Measurements from ENCODE around the gene ZNF280C. TPM values are rescaled to one million over a fixed set of nuclear protein-coding genes. Genes with fewer than 3 reads are reported as not detected.

The ZNF280C gene
- total and polyA plus RNA-seq, 2 of the 13 experiments (the other 11 are each of a cell fraction or from before 2014, with no cell fraction given): 3.0 to 3.3 TPM

DNA sequence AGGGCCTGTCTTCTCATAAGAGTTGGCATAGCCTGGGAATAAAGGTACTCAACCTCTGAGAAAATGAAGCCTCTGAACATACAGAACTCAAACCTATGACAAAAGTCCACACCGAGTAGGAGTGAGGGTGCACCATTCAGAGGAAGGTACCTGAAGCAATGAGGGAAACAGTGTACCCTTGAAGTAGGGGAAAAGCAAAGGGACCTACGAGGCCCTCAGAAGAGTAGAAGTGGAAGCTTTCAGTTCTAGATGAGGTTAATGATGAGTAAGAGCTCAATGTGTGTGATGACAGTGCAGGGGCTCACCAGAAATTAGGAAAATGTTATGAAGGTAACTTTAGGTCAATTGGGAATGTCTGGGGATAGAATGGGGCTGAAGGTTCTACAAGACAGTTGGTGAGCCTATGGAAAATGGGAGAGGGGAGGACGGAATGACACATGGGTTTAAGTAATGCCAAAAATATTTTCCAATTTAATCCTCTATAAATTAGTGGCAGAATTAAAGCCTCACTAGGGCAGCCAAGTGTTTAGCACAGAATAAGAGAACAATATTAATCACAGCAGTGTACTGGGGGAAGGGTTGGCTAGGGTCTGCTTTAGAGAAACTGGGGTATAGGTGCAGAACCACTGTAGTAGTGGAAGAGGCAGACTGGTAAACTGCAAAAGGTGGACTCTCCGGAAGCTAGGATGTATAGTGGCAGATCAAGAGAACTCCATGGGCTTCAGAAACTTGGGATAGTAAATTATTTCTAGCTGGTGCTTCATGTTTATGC, 57.1 kb downstream of the ZNF280C start (continued):
- no peak for TF ChIP-seq ZNF567 (CRISPR knock-in tag; IDR thresholded peaks at IDR 0.05; ENCODE audit: borderline replicate concordance)
- TF ChIP-seq, protein P1, sequence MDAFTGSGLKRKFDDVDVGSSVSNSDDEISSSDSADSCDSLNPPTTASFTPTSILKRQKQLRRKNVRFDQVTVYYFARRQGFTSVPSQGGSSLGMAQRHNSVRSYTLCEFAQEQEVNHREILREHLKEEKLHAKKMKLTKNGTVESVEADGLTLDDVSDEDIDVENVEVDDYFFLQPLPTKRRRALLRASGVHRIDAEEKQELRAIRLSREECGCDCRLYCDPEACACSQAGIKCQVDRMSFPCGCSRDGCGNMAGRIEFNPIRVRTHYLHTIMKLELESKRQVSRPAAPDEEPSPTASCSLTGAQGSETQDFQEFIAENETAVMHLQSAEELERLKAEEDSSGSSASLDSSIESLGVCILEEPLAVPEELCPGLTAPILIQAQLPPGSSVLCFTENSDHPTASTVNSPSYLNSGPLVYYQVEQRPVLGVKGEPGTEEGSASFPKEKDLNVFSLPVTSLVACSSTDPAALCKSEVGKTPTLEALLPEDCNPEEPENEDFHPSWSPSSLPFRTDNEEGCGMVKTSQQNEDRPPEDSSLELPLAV (CRISPR knock-in tag; conservative IDR thresholded peaks at IDR 0.05; ENCODE audit: low read depth): no peak

DNA sequence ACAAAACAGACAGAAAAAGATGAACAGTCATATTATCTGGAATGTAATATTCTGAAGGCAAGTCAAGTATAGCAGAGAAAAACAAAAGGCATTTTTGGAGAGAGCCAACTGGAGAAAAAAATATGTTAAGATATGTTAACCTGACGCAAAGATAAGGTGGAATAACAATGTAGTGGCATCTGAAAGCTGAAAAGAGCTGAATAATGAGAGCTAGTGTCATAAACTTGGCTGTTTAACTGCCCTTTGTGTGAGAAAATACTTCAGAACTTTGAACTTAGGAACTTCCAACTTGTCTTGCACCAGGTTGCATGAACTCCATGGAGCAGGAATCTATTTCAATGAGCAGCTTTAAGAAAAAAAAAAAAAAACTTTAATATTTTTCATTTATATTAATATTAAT, 64.1 kb downstream of the ZNF280C start:
- no peak overlapping the region for H2AFZ ChIP-seq (ENCODE audit: low read length)
- H3K9ac ChIP-seq (ENCODE audit: insufficient read depth, low read depth, low read length): no peak overlapping the region
- H4K20me1 ChIP-seq (ENCODE audit: insufficient read depth, low read length): no peaks in the 10 kb centered on the region
- H3K36me3 ChIP-seq (replicated peaks in 1 of 2; ENCODE audit: control insufficient read depth in 1 of 2, insufficient read depth in 2 of 2, low read length in 2 of 2): no peaks in the 10 kb centered on the region
- TF ChIP-seq NFIC (IDR thresholded peaks at IDR 0.05; ENCODE audit: low read length) (no peak), ZNF777 (CRISPR knock-in tag; IDR thresholded peaks at IDR 0.05) (no peak), ZBTB38 (CRISPR knock-in tag; IDR thresholded peaks at IDR 0.05) (no peak), ADNP (CRISPR knock-in tag; IDR thresholded peaks at IDR 0.05) (no peak), NR2F2 (IDR thresholded peaks at IDR 0.05; ENCODE audit: borderline replicate concordance, low read depth) (no peak), MEIS1 (CRISPR knock-in tag; IDR thresholded peaks at IDR 0.05; ENCODE audit: borderline replicate concordance) (no peak), ZFYVE20 (CRISPR knock-in tag; IDR thresholded peaks at IDR 0.05; ENCODE audit: borderline replicate concordance, low read depth) (no peak)
- TF ChIP-seq, protein P2, sequence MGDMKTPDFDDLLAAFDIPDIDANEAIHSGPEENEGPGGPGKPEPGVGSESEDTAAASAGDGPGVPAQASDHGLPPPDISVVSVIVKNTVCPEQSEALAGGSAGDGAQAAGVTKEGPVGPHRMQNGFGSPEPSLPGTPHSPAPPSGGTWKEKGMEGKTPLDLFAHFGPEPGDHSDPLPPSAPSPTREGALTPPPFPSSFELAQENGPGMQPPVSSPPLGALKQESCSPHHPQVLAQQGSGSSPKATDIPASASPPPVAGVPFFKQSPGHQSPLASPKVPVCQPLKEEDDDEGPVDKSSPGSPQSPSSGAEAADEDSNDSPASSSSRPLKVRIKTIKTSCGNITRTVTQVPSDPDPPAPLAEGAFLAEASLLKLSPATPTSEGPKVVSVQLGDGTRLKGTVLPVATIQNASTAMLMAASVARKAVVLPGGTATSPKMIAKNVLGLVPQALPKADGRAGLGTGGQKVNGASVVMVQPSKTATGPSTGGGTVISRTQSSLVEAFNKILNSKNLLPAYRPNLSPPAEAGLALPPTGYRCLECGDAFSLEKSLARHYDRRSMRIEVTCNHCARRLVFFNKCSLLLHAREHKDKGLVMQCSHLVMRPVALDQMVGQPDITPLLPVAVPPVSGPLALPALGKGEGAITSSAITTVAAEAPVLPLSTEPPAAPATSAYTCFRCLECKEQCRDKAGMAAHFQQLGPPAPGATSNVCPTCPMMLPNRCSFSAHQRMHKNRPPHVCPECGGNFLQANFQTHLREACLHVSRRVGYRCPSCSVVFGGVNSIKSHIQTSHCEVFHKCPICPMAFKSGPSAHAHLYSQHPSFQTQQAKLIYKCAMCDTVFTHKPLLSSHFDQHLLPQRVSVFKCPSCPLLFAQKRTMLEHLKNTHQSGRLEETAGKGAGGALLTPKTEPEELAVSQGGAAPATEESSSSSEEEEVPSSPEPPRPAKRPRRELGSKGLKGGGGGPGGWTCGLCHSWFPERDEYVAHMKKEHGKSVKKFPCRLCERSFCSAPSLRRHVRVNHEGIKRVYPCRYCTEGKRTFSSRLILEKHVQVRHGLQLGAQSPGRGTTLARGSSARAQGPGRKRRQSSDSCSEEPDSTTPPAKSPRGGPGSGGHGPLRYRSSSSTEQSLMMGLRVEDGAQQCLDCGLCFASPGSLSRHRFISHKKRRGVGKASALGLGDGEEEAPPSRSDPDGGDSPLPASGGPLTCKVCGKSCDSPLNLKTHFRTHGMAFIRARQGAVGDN (CRISPR knock-in tag; IDR thresholded peaks at IDR 0.05): no peak
- TF ChIP-seq, protein P3, sequence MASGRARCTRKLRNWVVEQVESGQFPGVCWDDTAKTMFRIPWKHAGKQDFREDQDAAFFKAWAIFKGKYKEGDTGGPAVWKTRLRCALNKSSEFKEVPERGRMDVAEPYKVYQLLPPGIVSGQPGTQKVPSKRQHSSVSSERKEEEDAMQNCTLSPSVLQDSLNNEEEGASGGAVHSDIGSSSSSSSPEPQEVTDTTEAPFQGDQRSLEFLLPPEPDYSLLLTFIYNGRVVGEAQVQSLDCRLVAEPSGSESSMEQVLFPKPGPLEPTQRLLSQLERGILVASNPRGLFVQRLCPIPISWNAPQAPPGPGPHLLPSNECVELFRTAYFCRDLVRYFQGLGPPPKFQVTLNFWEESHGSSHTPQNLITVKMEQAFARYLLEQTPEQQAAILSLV (CRISPR knock-in tag; IDR thresholded peaks at IDR 0.05; ENCODE audit: borderline replicate concordance): no peak
- TF ChIP-seq, protein P4, sequence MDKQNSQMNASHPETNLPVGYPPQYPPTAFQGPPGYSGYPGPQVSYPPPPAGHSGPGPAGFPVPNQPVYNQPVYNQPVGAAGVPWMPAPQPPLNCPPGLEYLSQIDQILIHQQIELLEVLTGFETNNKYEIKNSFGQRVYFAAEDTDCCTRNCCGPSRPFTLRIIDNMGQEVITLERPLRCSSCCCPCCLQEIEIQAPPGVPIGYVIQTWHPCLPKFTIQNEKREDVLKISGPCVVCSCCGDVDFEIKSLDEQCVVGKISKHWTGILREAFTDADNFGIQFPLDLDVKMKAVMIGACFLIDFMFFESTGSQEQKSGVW (CRISPR knock-in tag; IDR thresholded peaks at IDR 0.05; ENCODE audit: borderline replicate concordance): no peak
- H3K4me1 ChIP-seq (ENCODE audit: insufficient read depth, low read length): no peaks in the 10 kb centered on the region
- WGBS (ENCODE audit: low lambda C conversion rate): 84% methylated on average over 1 of the region's 1 CpG
- in situ Hi-C loops (cut with HindIII; ENCODE audit: extremely low pct_ligation_motif_present, low pct_unique_long_range_greater_than_20kb) (no loop called here), intact Hi-C loops (cut with micrococcal nuclease; ENCODE audit: unreplicated experiment) (no loop called here)
- H3K4me3 ChIP-seq (replicated peaks in 1 of 3; ENCODE audit: insufficient read depth in 1 of 3, low read depth in 2 of 3, low read length in 3 of 3): no peak overlapping the region
- POLR2A ChIA-PET: no interaction called here
- H3K27ac ChIP-seq (ENCODE audit: extremely low read length, insufficient read depth, low read length): no peak overlapping the region
- H3K79me2 ChIP-seq (ENCODE audit: insufficient read depth, low read length): no peaks in the 10 kb centered on the region
- H3K9me3 ChIP-seq (ENCODE audit: low read length): no peaks in the 10 kb centered on the region
- no peak overlapping the region for H3K4me2 ChIP-seq (ENCODE audit: low read depth, low read length)
- peak; percentile 23 for FAIRE-seq
- no TSS peak for BruUV-seq (replicated peaks)
- H3K27me3 ChIP-seq (ENCODE audit: control insufficient read depth in 1 of 2, insufficient read depth in 2 of 2, low read length in 2 of 2): no peaks in the 10 kb centered on the region
- no peak for ATAC-seq
- CTCF ChIA-PET (ENCODE audit: low intra/inter-chr PET ratio, low total read pairs): no interaction called here
- no peak for DNase-seq (ENCODE audit: low spot score)
